Fibroblast of skin of abdomen (primary cell): ENCODE results near the gene CTDP1.
A peak's percentile ranks its signal among the peaks of the same experiment; 100 is the strongest.

Source experiments
- DNase-seq: peaks from one replicate; pipeline ENCODE4 v3.0.0-alpha.2; 2013

CTDP1 gene

DNA sequence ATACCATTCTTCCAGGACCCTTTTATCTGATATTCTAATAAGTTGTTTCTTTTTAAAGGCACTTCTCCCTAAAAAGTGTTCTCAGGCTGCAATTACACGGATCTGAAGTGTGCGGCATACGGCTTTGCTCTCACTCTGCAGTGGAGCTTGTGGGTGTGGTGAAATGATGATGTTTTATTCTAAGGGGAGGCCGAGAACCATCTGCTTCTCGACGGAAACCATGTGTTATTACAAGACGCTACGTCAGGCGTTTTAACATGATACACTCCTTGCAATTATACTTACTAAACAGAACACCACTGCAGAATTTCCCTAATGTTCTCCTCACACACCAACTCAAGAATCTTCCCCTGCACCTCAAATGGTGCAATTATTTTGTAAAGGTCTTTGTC lies 34.9 kb upstream of the CTDP1 start:
- peak; percentile 41 for DNase-seq

DNA sequence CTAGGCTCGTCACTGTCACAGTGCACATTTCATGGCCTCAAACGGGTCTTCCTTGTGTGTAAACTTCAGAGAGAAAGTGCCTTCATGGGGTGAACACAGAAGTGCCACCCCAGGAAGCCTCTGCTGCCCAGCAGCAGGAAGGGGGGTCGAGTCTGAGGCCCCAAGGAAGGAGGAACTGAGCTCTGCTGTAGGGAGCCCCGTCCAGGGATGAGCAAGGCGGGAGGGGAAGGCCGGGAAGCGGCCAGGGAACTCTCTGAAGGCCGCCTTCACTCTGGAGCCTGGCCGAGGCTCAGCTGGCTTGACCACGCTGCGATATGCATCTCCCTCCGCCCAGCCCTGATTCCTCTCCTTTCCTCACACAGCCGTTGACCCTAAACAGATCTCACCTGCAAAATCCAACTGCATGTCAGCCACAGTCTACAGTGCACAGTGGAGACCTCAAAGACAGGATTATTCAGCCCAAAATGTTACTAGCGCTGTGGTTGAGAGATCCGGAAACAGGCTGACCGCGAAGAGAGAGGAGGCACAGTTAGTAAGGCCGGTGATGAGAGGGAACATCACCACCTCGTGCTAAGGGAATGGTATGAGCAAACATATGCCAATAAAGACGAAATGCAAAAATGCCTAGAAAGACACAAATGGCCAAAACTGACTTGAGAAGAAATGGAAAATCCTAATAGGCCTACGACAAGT lies 34.2 kb upstream of the CTDP1 start:
- no peak for DNase-seq

DNA sequence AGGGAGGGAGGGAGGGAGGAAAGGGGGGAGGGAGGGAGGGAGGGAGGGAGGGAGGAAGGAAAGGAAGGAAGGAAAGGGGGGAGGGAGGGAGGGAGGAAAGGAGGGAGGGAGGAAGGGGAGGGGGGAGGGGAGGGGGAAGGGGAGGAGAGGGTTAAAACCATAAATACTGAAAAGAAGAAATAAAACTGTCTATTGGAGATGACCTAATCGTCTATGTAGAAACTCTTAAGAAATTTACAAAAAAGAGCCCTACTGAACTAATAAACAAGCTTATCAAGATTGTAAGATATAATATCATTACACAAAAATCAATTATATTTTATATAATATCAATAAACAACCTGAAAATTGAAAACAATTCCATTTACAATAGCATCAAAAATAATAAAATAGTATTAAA lies 32.3 kb upstream of the CTDP1 start:
- DNase-seq: no peak

DNA sequence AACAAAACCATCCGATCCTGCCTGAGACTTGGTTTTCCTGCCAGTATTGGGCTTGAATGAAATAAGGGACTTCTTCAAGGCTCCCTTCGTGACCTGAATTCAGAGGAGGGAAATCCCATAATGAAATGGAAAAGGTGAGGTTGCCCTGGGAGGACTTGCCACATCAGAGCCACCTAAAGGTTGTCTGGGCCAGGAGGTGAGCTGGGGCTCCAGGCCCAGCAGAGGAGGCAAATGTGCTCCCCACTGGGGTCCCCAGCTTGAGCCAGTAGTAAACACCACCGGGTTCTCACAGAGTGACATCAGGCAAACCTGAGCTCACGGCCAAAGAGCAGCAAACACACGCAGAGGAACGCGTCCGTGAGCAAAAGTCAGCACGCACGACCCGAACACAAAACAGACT lies 28.6 kb upstream of the CTDP1 start:
- no peak for DNase-seq

DNA sequence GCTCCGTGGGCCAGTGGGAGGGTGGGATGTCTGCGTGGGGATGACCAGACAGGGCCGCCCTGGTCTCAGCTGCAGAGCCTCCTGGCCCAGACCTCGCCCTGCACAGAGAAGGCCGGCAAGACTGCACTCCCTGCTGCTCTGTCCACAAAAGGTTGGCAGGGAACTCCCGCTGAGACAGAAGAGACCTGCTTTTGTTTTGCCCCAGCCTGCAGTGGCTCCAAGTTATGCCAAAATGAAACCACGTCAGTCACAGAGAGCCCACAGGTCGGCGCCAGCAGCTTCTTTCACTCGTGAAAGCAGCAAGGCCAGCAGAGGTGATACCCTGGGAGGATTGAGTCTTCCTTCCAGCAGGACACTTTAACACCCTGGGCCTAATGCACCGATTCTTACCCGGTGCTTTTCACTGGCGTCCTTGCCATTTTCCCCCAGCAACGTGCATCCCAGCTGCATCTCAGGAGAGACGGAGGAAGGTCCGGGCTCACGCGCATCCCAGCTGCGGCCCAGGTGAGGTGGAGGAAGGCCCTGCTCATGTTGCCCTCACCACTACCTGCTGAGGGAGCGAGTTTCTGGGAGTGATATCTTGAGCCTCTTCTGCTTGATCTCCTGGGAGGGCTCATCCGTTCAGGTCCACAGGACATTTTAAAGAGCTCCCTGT lies 22.1 kb upstream of the CTDP1 start:
- DNase-seq: no peak

DNA sequence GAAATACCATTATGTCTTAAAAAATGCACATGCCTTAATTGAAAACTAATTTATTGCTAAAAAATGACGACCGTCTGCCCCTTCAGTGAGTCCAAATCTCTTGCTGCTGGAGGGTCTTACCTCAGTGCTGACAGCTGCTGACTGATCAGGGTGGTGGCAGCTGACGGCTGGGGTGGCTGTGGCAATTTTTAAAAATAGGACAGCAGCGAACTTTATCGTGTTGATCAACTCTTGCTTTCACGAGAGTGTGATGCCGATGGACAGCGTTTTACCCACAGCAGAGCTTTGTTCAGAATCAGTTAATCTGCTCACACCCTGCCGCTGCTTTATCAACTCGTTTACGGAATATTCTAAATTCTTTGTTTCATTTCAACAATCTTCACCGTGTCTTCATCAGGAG lies 21.2 kb upstream of the CTDP1 start:
- DNase-seq: no peak

DNA sequence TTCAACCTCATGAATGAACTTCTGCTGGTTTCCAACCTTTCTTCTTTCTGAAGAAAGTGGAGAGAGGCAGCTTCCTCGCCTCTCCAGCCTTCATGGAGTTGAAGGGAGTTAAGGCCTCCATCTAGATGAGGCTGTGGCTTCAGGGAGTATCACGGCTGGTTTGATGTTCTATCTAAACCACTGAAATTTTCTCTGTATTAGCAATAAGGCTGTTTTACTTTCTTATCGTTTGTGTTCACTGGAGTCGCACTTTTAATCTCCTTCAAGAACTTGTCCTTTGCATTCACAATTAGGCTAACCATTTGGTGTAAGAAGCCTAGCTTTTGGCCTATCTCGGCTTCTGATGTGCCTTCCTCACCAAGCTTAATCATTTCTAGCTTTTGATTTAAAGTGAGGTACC lies 19.9 kb upstream of the CTDP1 start:
- DNase-seq: no peak

DNA sequence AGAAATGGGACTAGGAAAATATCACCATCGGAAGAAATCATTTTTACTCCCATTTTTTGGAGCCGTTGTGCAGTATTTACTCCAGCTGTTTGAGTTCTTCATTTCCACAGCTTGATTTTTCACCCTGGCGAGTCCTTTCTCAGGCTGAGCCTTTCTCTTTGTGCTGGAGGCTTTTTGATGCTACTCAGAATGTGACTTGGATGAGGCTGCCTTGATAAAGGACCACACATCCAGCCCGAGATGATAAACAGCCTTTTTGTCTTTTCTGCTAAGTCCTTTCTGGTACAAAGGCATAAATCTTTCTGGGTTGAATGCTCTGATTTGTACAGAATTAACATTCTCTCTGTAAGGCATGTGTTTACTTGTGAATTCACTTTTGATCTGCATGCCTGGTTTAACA lies 17.6 kb upstream of the CTDP1 start:
- DNase-seq: no peak

DNA sequence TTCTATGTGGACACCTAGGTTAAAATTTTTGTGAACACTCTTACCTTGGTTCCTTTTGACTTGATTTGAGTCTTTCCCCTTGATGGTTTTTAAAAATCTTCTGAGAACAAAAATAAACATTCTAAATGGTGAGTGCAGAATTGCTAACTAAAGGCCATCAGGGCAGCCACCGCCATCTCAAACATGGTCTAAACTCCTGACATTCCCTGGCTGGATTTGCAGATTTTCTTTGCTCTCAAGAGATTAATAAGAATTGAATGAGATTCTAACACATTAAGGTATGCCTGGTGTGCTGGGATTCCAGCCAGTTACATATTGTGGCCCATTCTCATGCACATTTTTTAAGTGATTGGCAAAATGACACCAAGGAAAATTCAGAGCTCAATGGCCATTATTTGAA lies 17.2 kb upstream of the CTDP1 start:
- no peak for DNase-seq

DNA sequence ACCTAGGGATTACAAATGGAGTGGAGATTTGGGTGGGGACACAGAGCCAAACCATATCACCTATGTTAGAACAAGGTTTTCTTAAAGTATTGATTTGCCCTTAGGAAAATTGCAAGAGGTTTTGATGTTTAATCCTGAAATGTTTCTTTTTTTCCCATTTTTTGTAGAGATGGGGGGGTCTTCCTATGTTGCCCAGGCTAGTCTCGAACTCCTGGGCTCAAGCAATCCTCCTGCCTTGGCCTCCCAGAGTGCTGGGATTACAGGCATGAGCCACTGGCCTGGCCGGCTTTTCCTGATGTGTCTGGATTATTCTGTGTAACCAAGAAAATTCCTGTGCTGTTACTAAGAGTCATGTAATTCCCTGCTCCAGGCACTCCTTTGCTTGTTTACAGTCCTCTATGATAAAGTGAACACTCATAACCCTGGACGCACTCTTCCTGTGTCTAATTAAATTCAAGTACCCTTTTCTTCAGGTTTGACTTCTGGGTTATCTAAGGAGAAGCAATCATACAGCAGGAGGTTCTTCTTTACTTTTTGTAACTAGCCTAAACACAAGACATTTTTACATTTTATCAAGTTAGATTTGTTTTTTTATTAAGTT lies 15.0 kb upstream of the CTDP1 start:
- DNase-seq: peak; percentile 24

DNA sequence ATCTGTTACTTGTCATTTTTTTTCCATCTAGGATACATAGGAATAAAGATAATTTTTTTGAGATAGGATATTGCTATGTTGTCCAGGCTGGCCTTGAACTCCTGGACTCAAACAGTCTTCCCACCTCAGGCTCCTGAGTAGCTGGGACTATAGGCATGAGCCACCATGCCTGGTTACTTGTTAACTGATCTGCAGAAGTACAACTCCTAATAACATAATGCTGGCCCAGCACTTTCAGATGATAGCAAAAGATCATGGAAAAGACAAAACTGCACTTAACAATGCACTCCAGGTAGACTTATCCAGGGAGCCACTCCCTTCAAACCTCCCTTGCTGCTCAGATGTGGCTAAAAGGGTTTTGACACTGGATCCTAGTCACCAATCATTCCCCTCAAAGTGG lies 11.4 kb upstream of the CTDP1 start:
- no peak for DNase-seq

DNA sequence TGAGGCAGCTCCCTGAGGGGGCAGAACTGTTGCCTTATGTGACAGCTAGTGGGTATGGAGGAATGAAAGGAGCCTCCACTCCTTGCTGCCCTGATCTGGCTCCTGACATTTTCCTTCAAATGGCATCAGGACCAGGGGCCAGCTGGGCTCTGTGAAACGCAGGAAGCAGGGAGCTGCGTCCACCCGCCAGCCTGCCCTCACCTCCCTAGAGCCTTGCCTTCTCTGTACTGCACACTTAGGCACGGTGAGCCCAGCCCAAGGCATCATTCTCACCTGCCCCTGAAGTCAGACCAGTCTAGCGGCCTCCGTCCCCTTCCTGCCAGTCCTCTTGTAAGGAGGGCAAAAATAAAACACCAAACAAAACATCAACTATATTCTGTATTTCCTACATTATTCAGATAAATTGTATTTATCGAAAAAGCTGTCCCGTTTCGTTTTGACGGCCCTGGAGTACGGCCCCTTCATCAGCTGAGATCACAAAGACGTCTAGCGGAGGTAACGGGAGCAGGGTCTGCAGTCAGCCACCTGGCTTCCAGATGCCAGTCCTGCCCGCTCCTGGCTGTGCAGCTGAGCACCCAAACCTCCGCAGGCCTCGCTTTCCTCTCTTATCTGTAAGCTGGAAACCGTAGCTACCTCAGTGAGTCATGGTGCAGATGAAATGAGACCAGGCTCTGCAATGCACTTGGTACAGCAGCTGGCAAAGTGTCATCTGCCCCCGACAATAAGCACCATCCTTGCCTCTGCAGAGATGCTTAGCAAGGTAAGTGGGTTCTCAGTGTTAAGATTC lies 6.9 kb upstream of the CTDP1 start:
- no peak for DNase-seq

DNA sequence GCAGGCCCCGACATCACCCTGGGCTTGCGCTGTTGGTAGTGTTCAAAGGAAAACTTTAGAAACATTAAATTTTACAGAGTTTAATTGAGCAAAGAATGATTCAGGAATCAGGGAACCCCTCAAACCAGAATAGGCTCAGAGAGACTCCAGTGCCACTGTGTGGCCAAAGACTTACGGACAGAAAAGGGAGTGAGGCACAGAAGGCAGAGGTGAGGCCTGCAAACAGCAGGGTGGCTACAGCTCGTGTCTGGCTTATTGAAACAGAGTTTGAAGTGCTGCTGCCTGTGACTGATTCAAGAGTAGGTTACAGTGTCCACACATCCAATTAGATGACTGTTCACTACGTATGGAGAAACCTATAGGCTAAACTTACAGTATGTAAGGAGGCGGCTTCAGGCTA lies 2.4 kb upstream of the CTDP1 start:
- no peak for DNase-seq

DNA sequence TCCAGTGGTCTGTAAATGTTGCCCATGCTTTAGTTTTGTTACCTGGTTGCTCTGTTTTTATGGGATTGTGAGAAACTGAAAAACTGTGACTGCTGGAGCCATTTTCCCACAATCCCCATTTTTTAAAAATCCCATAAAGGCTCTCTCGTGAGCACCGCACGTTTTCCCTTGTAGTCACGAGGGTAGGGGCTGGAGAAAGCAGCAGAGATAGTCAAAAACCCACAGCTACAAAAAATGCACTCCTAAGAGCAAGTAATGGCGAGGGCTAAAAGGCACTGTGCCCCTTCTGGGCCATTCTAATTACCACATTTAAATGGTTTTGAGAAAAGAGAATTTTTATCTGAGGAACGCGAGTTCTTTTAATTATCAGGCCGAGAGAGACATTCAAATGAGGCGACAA lies 1.8 kb upstream of the CTDP1 start:
- DNase-seq: no peak

DNA sequence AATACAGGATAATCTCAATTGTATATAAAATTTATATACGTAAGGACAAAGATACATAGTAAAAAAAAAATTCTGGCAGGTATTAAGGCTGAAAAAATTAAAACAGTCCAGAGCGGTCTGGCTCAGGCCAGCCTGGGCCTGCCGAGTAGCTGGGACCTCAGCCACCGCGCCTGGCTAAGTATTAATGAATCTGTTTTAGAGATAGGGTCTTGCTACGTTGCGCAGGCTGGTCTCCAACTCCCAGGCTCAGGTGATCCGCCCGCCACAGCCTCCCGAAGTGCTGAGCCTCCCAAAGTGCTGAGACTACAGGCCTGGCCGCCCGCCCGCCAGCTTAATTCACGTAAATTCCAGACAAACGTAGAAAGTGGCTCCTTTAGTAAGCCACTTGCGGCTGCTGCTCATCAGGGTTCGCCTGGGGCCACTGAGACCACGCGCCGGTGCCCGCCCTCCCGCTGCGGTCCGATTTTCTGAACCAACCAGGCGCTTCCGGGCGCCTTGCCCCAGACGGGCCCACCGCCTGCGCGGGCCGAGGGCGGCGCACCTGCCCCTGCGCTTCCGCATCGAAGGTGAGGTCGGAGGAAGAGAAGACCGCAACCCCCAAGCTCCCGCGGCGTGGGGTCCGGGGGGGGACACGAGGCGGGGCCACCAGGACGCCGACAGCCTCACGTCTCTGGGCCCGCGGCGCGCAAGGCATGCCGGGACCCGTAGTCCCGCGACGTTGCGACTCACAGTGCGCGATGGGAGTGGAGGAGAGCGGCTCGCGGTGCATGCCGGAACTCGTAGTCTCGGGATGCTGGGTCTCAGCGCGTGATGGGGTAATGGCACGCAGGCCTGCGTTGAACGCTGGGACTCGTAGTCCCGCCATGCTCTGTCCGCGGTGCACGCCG lies 695 bp upstream of the CTDP1 start:
- DNase-seq: peak; percentile 99

DNA sequence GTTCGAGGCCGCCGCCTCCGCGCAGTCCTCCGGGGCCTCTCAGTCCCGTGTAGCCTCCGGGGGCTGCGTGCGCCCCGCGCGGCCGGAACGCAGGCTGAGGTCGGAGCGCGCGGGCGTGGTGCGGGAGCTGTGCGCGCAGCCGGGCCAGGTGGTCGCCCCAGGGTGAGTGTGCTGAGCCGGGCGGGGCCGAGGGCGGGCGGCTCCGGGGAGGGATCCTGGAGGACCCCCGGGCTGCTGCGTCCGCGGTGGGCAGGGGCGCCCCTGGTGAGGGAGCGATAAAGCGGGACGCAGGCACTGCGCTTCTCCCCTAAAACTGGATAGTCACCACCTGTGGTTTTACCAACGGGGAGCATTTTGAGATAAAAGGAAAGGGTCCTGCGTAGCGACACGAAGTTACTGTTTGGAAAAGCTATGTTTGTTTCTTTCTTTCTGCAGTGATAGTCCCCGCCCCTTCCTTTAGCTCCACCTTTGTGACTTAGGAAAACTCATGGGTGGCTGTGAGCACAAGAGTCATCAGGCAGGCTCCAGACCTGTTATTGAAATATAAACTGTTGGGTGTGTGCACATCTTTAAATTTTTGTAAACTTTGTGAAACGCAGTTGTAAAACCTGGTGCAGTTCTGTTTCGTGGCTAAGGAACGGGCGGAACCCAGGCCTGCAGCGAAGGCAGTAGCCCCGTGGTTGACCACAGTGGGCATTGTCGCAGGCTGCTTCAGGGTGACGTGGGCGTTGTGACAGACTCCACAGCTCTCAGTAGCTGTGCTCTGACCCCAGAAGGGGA lies 687 bp downstream of the CTDP1 start:
- DNase-seq: peak; percentile 20

DNA sequence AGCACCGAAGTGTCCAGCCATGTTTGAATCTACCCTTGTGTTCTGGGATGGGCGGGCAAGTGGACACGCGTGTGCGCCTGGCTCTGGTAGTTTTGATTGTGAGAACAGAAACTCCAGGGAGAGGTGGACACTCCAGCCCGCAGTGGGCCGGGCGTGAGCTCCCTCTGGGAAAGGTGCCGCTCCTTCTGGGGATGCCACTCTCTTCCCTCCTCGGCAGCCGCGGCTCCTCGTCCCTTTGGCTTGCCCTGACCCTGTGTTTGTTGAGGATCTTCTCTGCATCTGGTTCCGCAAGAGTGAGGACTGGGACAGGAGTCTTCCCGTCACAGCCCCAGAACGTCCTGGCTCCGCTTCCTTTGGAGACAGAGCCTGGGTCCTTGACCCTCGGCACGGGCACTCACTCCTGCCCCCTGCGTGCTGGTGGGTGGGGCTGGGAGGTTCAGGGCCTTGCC lies 1.3 kb downstream of the CTDP1 start:
- DNase-seq: no peak

DNA sequence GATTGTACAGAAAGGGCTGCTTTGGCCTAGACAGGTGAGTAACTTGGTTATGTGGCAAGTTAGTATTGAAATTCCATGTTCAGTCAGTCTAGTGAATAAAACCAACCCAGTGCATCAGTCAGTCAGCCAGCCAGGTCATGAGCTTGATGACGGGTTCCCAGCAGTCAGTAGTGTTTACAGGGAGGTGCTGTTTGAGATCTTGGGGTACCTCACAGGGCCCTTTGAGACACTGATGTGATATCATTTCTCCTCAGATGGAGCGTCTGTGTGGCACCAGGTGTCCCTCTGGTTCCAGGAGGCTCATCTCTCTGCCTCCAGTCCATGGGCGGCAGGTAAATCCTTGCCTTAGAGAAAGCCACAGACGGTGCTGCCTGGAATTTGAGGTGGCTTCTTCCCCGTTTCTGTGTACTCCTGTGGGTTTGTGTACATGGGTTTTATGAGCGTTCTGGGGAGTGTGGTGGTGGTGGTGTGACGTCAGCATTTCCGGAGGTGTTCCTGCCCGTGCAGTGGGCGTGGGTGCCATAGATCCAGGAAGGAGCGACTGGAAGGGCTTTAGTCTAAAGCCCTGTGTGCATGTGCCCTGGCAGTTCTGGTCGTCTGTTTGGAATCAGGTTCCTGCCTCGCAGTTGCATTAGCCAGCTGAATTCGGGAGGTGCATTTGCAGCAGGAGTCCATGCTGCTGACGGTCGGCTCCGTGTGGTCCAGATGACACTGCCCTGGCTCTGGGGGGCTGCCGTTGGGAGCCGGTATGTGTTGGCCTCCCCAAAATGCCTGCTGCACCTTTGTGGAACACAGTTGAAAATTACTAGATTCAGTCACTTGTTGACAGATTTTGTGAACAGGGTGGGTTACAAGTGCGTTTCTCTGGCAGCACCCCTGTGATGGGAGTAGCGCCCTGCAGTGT lies 2.1 kb downstream of the CTDP1 start:
- DNase-seq: no peak

DNA sequence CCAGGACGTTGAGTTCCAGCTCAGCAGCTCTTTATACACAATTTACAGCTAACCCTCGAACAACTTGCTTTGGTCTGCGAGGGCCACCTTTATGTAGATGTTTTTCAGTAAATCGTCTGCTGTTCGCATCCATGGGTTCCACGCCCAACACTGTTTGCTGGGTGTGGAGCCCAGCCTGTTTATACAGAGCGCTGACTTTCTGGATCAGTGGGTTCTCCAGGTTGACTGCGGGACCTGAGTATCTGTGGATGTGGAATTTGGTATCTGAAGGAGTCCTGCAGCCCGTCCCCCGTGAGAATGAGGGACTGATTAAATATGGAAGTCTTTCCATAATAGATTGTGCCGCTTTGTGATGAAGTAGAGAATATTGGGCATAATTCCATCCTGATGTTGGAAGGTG lies 2.9 kb downstream of the CTDP1 start:
- no peak for DNase-seq

DNA sequence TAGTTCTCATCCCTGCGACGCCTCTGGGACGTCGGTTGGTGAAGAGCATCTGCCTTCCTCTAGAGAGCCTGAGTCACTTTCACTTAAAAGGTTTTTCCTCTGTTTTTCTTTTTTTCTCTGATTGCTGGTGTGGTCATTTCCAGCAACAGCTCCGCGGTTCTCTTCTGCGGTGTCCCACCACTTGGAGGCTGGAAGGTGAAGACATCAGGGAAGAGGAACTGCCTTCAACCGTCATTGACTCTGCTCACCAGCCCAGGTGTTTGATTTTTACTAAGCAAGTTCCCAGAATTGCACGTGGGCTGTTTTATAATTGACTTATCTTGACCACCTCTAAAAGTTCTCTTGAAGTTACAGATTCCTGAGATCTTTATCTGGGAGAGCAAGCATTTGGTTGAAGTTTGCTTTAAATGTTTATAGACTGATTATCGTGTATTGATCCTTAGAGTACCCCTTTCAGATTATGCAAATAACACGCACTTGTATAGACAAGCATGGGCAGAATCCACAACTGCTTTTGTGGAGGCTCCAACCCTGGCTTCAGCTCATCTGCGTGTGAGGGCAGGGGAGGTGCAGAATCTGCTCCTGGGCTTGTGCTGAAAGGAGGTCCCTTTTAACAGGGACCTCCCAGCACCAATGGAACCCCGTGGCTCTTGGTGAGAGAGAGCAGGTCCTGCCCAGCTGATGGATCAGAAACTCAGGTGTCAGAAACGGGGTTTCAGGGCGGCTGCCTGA lies 3.5 kb downstream of the CTDP1 start:
- DNase-seq: no peak
